Naive thymus-derived CD4-positive, alpha-beta T cell (primary cell): ENCODE results near the gene COQ3. TPM values are rescaled to one million over a fixed set of nuclear protein-coding genes. Genes with fewer than 3 reads are reported as not detected.
A peak's percentile ranks its signal among the peaks of the same experiment; 100 is the strongest.

Experiments used
- ATAC-seq: fragments of 150-1000 bp; cut with Tn5 transposase; 2 replicates; pipeline ENCODE4 v1.10.0; 2021; ENCODE audit warnings: mild to moderate bottlenecking, moderate library complexity
- CTCF ChIA-PET: fragments of 350-600 bp; sonication (Branson Sonifier 250); formaldehyde crosslinking; loops from one replicate; lab custom pipeline; 2021; ENCODE audit warnings: antibody characterized with exemption; lab: Charles Lee
- POLR2A ChIA-PET: fragments of 350-600 bp; sonication (Branson Sonifier 250); formaldehyde crosslinking; loops from one replicate; lab custom pipeline; 2021; ENCODE audit warnings: antibody characterized with exemption, inconsistent platforms; lab: Charles Lee
- DNase-seq, 9 donors: peaks; one replicate each; pipeline versions ENCODE4 v3.0.0 to v3.0.0-alpha.2; 2020 to 2022; ENCODE audit warnings: mixed read lengths in 1 of 9
- H3K27ac ChIP-seq: one replicate; pipeline ENCODE4 v1.7.0; 2013; ENCODE audit warnings: mild to moderate bottlenecking, low read depth, low read length, moderate library complexity
- H3K27me3 ChIP-seq, 2 donors: one replicate each; pipeline ENCODE4 v1.7.0; 2013; ENCODE audit warnings: low read length in 2 of 2, mild to moderate bottlenecking in 2 of 2, moderate library complexity in 2 of 2; ENCODE audit not compliant: control insufficient read depth in 2 of 2, insufficient read depth in 2 of 2
- H3K36me3 ChIP-seq, 3 experiments: 1 replicate in 2 of 3; 2 replicates in 1 of 3; pipeline ENCODE4 v1.7.0; 2013; ENCODE audit warnings: low read length in 3 of 3, mild to moderate bottlenecking in 3 of 3, moderate library complexity in 1 of 3; ENCODE audit not compliant: insufficient read depth in 3 of 3, control insufficient read depth in 2 of 3
- H3K4me1 ChIP-seq, 2 donors: one replicate each; pipeline ENCODE4 v1.7.0; 2013; ENCODE audit warnings: low read length in 2 of 2, mild to moderate bottlenecking in 2 of 2, moderate library complexity in 1 of 2; ENCODE audit not compliant: control insufficient read depth in 2 of 2, insufficient read depth in 2 of 2
- H3K4me3 ChIP-seq: 2 replicates; pipeline ENCODE4 v1.7.0; 2013; ENCODE audit warnings: mild to moderate bottlenecking, low read length
- H3K9me3 ChIP-seq, 3 experiments: 1 replicate in 2 of 3; 2 replicates in 1 of 3; pipeline ENCODE4 v1.7.0; 2013; ENCODE audit warnings: low read length in 3 of 3; ENCODE audit not compliant: control insufficient read depth in 2 of 3
- H3K27ac Mint-ChIP-seq, 9 donors: one replicate each; pipeline ENCODE4 v1.8.0; 2020 to 2022; ENCODE audit warnings: mixed read lengths in 9 of 9, mild to moderate bottlenecking in 8 of 9, moderate library complexity in 5 of 9, inconsistent platforms in 2 of 9
- H3K27me3 Mint-ChIP-seq, 5 donors: one replicate each; pipeline ENCODE4 v1.8.0; 2021 to 2022; ENCODE audit warnings: mixed read lengths in 5 of 5, mild to moderate bottlenecking in 1 of 5
- H3K36me3 Mint-ChIP-seq, 5 donors: one replicate each; pipeline ENCODE4 v1.8.0; 2020 to 2022; ENCODE audit warnings: mixed read lengths in 5 of 5, mild to moderate bottlenecking in 3 of 5, inconsistent platforms in 1 of 5
- H3K4me1 Mint-ChIP-seq, 7 donors: one replicate each; pipeline ENCODE4 v1.8.0; 2020 to 2022; ENCODE audit warnings: mixed read lengths in 7 of 7, mild to moderate bottlenecking in 3 of 7, inconsistent platforms in 1 of 7
- H3K4me3 Mint-ChIP-seq, 10 donors: one replicate each; pipeline ENCODE4 v1.8.0; 2020 to 2022; ENCODE audit warnings: mild to moderate bottlenecking in 10 of 10, mixed read lengths in 10 of 10, moderate library complexity in 6 of 10, inconsistent platforms in 2 of 10
- H3K9me3 Mint-ChIP-seq, 11 donors: one replicate each; pipeline ENCODE4 v1.8.0; 2020 to 2022; ENCODE audit warnings: mixed read lengths in 11 of 11, mild to moderate bottlenecking in 4 of 11, inconsistent platforms in 1 of 11, moderate library complexity in 1 of 11
- intact Hi-C, 2 donors: fragments of 100-400 bp; cut with micrococcal nuclease; formaldehyde crosslinking; loops; one replicate each; pipeline ENCODE4 v1.15.1; 2023
- polyA plus RNA-seq, 2 donors: library from polyadenylated mRNA; unstranded; fragments of 300-500 nt; fragmentation: Illumina TruSeq; gene quantifications; one replicate each; pipeline ENCODE4 v1.2.3, GENCODE V29; 2021
- total RNA-seq, 6 experiments: library from RNA in 5 of 6; stranded (reverse) in 5 of 6; gene quantifications; 1 replicate in 5 of 6; 2 replicates in 1 of 6; pipeline ENCODE4 v1.2.3 and lab custom pipeline; 2021 to 2026

COQ3 gene
- total and polyA plus RNA-seq, 7 experiments from 2014 or later: 1.8 to 11.4 (median 5.1) TPM

DNA sequence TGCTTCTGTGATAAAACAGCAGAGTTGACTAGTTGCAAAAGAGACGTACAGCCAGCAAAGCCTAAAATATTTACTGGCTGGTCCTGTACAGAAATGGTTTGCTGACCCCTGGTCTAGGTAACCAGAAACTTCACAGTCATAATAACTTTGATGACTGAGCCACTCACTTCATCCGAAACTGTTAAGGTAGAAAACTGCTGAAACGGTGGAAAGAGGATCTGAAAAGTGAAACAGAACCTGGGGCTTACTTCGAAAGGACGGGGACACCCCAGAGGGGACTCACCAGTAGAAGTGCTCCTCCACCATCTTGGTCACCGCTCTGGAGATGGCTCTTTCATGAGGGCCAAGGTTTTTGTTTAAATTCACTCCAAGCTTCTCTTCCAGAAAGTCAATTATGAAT, 60.9 kb downstream of the COQ3 start:
- CTCF ChIA-PET: interaction anchor here (1.2 kb wide), 1 partner anchor 101 kb away, joined by 3 read pairs; no protein-coding TSS in a partner anchor
- H3K4me3 Mint-ChIP-seq: no peak overlapping the region
- peaks cover 15 to 31% (median 19%) of the 10 kb centered on the region in 5 donors for H3K27me3 Mint-ChIP-seq
- H3K27ac Mint-ChIP-seq: no peak overlapping the region
- no peak for ATAC-seq
- H3K4me1 ChIP-seq: no peaks in the 10 kb centered on the region
- no peaks in the 10 kb centered on the region for H3K9me3 ChIP-seq
- H3K27ac ChIP-seq: no peak overlapping the region
- DNase-seq: no peak
- no peaks in the 10 kb centered on the region for H3K36me3 ChIP-seq
- H3K4me3 ChIP-seq: no peak overlapping the region
- no peaks in the 10 kb centered on the region for H3K27me3 ChIP-seq
- POLR2A ChIA-PET: no interaction called here
- no peaks in the 10 kb centered on the region for H3K9me3 Mint-ChIP-seq
- no peaks in the 10 kb centered on the region for H3K36me3 Mint-ChIP-seq
- peaks cover 0 to 4% (median 2%) of the 10 kb centered on the region in 7 donors for H3K4me1 Mint-ChIP-seq
- intact Hi-C loops: loop anchor here in 1 of 2 donors (5.0 kb wide), 1 partner anchor 764 kb away; no protein-coding TSS in a partner anchor

DNA sequence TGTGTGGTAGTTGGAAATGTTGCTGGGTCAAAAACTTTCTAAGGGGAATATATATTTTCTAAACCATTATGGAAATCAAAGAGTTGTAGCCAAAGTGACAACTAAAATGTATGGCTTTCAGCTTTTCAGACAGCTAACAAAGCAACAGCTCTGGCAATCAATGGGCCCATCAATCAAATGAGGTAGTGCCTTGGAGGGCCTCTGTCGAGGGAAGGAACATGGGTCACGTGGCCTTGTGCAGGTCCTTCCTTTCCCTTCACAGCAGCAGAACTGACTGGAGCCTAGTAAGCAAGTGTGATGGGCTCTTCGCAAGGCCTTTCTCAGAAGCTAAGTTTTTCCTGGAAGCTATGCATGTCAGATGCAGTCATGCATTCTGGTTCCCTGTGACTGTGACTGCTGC, 62.5 kb downstream of the COQ3 start:
- ATAC-seq: no peak
- no peaks in the 10 kb centered on the region for H3K9me3 ChIP-seq
- no peaks in the 10 kb centered on the region for H3K36me3 ChIP-seq
- ChIA-PET POLR2A (interaction anchor here (0.6 kb wide), 1 partner anchor 94 kb away, joined by 3 read pairs; no protein-coding TSS in a partner anchor), CTCF (interaction anchor here (1.2 to 2.3 kb wide), 2 partner anchors 94 to 103 kb away, joined by 3 to 9 read pairs; no protein-coding TSS in a partner anchor)
- Mint-ChIP-seq H3K36me3 (no peaks in the 10 kb centered on the region), H3K27me3 (peaks cover 4 to 21% (median 9%) of the 10 kb centered on the region in 5 donors), H3K4me1 (peaks cover 0 to 4% (median 2%) of the 10 kb centered on the region in 7 donors), H3K9me3 (no peaks in the 10 kb centered on the region), H3K4me3 (no peak overlapping the region), H3K27ac (no peak overlapping the region)
- no peaks in the 10 kb centered on the region for H3K27me3 ChIP-seq
- intact Hi-C loops: loop anchor here in 1 of 2 donors (5.0 kb wide), 1 partner anchor 766 kb away; no protein-coding TSS in a partner anchor
- H3K4me1 ChIP-seq: no peaks in the 10 kb centered on the region
- no peak overlapping the region for H3K4me3 ChIP-seq
- no peak for DNase-seq
- no peak overlapping the region for H3K27ac ChIP-seq

DNA sequence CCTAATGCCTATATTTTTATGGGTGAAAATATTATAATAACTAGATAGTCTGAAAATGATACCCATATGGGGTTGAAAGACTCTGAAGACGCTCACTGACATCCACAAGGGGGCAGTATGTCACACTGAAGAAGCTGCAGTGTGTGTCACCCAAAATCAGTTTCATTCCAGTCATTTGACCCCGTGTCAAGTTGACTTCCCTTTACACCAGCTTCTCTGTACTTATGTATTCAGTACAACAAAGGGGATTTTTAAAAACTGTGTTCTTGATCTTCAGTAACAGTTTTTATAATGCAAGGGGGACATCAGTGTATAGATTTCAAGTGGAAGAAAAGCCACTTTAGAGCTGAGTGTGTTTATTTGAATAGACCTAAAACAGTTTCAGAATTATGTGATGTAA, 63.8 kb downstream of the COQ3 start:
- H3K27ac Mint-ChIP-seq: no peak overlapping the region
- ChIA-PET CTCF (interaction anchor here (0.6 to 2.3 kb wide), 9 partner anchors 10 to 274 kb away, joined by 3 to 9 read pairs (median 5); no protein-coding TSS in a partner anchor), POLR2A (no interaction called here)
- H3K4me1 Mint-ChIP-seq: peaks cover 0 to 4% (median 2%) of the 10 kb centered on the region in 7 donors
- Histone ChIP-seq H3K4me1 (no peaks in the 10 kb centered on the region), H3K27me3 (no peaks in the 10 kb centered on the region), H3K9me3 (no peaks in the 10 kb centered on the region), H3K36me3 (no peaks in the 10 kb centered on the region), H3K4me3 (no peak overlapping the region), H3K27ac (no peak overlapping the region)
- DNase-seq (peak in 7 of 9 donors; percentile 20 to 52 (median 45)), ATAC-seq (peak; percentile 79)
- H3K9me3 Mint-ChIP-seq: no peaks in the 10 kb centered on the region
- no peaks in the 10 kb centered on the region for H3K36me3 Mint-ChIP-seq
- peaks cover 0 to 13% (median 6%) of the 10 kb centered on the region in 5 donors for H3K27me3 Mint-ChIP-seq
- H3K4me3 Mint-ChIP-seq: peak overlapping the region in 1 of 10 donors; percentile 15
- intact Hi-C loops: loop anchor here (1.0 to 5.0 kb wide), 5 partner anchors 63 to 767 kb away; partner anchors contain the start of gene PNISR (in 1 of the 2)

- Histone ChIP-seq H3K4me3 (no peak overlapping the region), H3K9me3 (no peaks in the 10 kb centered on the region), H3K36me3 (no peaks in the 10 kb centered on the region), H3K4me1 (no peaks in the 10 kb centered on the region), H3K27me3 (no peaks in the 10 kb centered on the region), H3K27ac (no peak overlapping the region)
- Mint-ChIP-seq H3K27ac (no peak overlapping the region), H3K9me3 (no peaks in the 10 kb centered on the region), H3K36me3 (no peaks in the 10 kb centered on the region), H3K4me3 (no peak overlapping the region), H3K4me1 (peaks cover 0 to under 1% (median 0%) of the 10 kb centered on the region in 7 donors), H3K27me3 (peaks cover 0 to 17% (median 12%) of the 10 kb centered on the region in 5 donors)
- ChIA-PET POLR2A (no interaction called here), CTCF (no interaction called here)
- ATAC-seq (no peak), DNase-seq (no peak)
- intact Hi-C loops: no loop called here
Measured at GRCh38 chr6:99324996-99325395, 69.0 kb downstream of the COQ3 start.

Other genes starting within 250 kb of the COQ3 start
- not detected for gene FAXC, start 44.5 kb downstream of the COQ3 start, total RNA-seq
- gene FAXC, start 44.5 kb downstream of the COQ3 start, polyA plus RNA-seq: not detected
- gene PNISR, start 31.1 kb upstream of the COQ3 start, total RNA-seq: 100 to 1,000 TPM; 146 to 423 (median 302) TPM
- gene PNISR, start 31.1 kb upstream of the COQ3 start, polyA plus RNA-seq: 100 to 1,000 TPM in 1 of 2 donors, 10 to 100 TPM in 1; 75.2 to 102 TPM
- gene USP45, start 121.2 kb upstream of the COQ3 start, total RNA-seq: 10 to 100 TPM in 2 of 5 experiments, 1 to 10 TPM in 3; 4.9 to 10.8 (median 7.4) TPM
- 1 to 10 TPM; 4.2 to 6.2 TPM for gene USP45, start 121.2 kb upstream of the COQ3 start, polyA plus RNA-seq
- gene CCNC, start 174.5 kb upstream of the COQ3 start, total RNA-seq: 10 to 100 TPM; 31.4 to 45.4 (median 37.3) TPM
- gene CCNC, start 174.5 kb upstream of the COQ3 start, polyA plus RNA-seq: 10 to 100 TPM; 34.6 to 44.0 TPM
- gene PRDM13, start 212.6 kb upstream of the COQ3 start, total RNA-seq: not detected
- not detected for gene PRDM13, start 212.6 kb upstream of the COQ3 start, polyA plus RNA-seq